GM12801 (cell line): ENCODE data around the gene FBLN1.

ENCODE experiments used
- TF ChIP-seq, protein P1 (sequence below): IDR thresholded peaks from one replicate; pipeline ENCODE4 v1.5.1; 2011; ENCODE audit warnings: control low read depth; ENCODE audit not compliant: insufficient read length; ENCODE audit errors: extremely low read depth

The FBLN1 gene

DNA sequence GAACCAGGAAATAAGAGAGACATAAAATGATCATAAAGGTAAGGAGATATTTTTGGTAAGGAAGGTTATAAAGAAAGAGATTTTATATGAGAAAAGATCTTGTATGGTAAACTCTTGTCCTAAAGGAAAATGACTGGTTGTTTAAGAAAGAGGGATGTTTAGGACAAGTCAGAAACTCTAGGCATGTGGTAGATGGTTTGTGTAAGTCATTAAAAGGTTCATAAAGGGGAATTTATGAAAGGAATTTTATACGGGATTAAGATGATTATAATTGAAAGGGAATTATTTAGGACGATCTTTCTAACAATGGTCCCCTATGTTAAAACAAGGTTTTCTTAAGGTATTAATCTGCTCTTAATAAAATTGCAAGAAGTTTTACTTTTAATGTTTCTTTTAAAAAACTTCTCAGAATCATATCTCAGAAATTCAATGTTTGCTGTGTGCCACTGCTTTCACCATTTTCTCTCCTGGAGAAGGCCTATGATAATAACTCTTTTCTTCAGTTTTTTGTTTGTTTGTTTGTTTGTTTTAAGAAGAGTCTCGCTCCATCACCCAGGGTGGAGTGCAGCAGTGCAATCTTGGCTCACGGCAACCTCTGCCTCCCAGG is 13.8 kb upstream of the FBLN1 start:
- TF ChIP-seq, protein P1, sequence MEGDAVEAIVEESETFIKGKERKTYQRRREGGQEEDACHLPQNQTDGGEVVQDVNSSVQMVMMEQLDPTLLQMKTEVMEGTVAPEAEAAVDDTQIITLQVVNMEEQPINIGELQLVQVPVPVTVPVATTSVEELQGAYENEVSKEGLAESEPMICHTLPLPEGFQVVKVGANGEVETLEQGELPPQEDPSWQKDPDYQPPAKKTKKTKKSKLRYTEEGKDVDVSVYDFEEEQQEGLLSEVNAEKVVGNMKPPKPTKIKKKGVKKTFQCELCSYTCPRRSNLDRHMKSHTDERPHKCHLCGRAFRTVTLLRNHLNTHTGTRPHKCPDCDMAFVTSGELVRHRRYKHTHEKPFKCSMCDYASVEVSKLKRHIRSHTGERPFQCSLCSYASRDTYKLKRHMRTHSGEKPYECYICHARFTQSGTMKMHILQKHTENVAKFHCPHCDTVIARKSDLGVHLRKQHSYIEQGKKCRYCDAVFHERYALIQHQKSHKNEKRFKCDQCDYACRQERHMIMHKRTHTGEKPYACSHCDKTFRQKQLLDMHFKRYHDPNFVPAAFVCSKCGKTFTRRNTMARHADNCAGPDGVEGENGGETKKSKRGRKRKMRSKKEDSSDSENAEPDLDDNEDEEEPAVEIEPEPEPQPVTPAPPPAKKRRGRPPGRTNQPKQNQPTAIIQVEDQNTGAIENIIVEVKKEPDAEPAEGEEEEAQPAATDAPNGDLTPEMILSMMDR: no peak

DNA sequence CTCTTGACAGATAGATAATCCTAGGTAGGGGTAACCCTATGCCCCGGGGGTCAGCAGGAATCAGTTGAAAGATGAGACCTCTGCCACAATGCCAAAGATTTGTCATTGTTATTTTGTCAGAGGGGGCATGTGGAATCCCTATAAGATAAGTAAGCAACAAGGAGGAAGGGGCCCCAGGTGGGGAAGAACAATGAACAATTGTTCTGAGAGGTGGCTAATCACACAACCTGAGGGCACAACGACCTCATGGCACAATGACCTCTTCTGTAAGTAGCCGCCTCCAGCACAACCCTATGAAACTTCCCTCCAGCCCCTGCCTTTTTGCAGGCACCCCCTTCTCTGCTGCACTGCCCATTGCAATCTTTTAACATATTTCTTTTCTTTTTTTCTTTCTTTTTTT is 11.8 kb upstream of the FBLN1 start:
- TF ChIP-seq, protein P1: no peak

DNA sequence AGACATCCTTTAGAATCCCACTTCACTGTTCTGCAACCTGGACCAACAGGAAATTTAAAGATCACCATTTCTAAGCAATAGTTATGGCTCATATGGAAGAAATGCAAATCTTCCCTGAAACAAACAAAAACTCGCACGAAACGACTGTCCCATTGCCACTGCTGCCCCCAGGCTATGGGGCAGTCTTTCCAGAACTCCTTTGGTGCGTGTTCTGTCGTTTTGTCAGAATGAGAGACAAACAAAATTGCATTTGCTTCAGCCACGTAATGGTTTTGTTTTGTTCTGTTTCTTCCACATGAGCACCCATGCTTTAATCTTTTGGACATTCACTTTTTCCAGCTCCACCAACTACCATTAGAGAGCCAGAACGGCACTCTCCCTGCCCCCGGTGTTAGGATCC is 10.8 kb upstream of the FBLN1 start:
- TF ChIP-seq, protein P1: no peak

DNA sequence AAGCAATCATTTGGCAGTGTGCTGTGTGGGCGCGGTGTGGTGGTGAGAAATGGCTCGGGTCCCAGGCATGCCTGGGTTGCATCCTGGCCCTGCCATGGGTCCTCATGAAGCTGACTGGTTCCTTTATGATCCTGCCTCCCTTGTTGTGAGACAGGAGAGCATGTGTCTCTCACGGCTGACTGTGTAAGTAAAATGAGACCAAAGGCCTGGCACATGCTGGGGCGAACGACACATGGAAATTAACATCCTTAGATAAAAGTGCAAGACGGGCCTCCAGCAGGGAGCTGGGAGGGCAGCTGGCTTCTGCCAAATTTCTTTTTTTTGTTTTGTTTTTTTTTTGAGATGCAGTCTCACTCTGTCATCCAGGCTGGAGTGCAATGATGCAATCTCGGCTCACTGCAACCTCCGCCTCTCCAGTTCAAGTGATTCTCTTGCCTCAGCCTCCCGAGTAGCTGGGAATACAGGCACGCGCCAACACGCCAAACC is 9.4 kb upstream of the FBLN1 start:
- TF ChIP-seq, protein P1: no peak

DNA sequence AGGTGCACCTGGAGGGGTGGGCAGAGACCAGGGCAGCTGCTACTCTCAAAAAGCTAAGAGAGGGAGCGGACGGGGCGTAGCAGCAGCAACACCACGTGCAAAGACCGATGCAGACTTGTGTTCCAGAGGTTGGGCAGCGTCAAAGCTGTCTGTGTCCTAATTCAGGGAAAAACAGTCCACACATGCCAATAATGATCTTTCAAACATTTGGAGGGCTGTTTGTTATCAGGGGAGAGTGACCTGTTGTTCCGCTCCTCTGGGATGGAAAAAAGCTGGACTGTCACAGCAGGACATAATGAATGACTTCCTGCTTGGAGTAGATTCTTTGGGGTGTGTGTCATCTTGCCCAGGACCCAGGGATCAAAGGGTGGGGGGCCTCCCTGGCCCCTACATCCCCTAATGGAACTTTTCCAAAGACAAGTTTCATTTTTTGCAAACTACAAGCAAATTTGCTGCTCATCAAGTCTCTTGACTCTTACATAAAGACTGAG is 6.2 kb upstream of the FBLN1 start:
- TF ChIP-seq, protein P1: no peak

DNA sequence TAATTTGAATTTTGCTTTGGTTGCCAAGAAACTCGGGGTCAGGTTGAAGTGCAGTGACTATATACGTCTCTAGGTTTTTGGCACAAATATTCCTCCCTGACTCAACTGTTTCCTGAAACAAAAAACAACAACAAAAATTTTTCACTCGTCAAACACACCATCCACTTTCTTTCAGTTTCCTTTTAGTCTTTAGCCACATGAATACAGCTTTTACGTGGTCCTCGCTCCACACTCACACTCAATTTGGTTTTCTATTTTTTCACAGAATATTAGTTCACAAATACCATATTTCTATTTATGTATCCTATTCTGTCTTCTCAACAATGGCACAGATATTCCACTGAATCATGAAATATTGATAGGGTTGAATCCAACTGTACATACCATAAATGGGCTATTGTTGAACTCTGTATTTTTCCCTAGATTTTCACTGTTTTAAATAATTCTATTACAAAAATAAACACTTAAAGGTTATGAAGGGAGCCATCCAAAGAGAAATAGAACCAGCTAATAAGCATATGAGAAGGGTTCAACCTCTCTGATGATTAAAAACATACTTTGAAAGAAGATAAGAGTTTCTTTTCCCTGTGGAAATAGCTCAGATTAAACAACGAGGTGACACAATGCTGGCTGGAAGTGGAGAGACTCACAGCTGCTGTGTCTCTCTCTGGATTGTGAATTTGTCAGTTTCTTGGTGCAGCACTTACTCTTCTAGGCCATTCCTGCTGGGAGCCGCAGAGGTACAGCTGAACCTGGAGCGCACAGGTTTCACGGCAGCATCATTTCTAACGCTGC is 5.1 kb upstream of the FBLN1 start:
- TF ChIP-seq, protein P1: no peak

DNA sequence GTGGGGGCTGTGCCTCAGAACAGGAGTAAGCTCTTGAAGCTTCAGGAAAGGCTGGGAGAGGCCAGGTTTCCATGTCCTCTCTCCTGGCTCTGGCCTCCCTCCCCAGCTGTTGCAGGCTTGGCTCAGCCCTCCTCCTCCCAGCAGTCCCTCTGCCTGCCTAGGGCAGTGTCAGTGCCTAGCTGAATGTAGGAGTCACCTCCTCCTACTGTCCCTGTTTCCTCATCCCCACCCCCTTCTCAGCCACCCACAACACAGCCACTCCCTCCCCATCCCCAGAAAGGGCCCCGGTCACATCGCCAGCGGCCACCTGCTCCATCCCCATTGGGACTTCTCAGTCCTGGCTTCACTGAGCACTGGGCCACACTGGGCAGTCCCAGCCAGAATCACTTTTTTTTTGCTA is 2.9 kb upstream of the FBLN1 start:
- TF ChIP-seq, protein P1: no peak
